Activated naive CD4-positive, alpha-beta T cell treated with Interleukin-2 at 50 U/mL for 16 hours (primary cell): ENCODE results near the gene ECM1.

Experiments used
- DNase-seq: peaks from one replicate; pipeline ENCODE4 v3.0.0-alpha.2; 2020

ECM1 gene

GRCh38 chr1:150560011-150560438 is 52.1 kb downstream of the ECM1 start:
- peak; percentile 75 for DNase-seq

GRCh38 chr1:150560576-150561253 is 52.8 kb downstream of the ECM1 start:
- peak; percentile 87 for DNase-seq

- peak; percentile 64 for DNase-seq
These were observed 53.5 kb downstream of the ECM1 start for GRCh38 chr1:150561254-150561973.

GRCh38 chr1:150561974-150562445 is 54.1 kb downstream of the ECM1 start:
- DNase-seq: peak; percentile 90

GRCh38 chr1:150562446-150563339 is 54.8 kb downstream of the ECM1 start:
- DNase-seq: peak; percentile 71
